Mucosa of rectum (tissue), 2 donors: Measurements from ENCODE around the gene BTN2A1.

ENCODE experiments used
- H3K27ac ChIP-seq, 2 donors: one replicate each; pipeline ENCODE4 v1.7.0; 2013; ENCODE audit warnings: inconsistent platforms in 2 of 2, low read depth in 2 of 2, low read length in 2 of 2
- H3K27me3 ChIP-seq, 2 donors: one replicate each; pipeline ENCODE4 v1.7.0; 2013; ENCODE audit warnings: low read length in 2 of 2; ENCODE audit not compliant: control insufficient read depth in 2 of 2, insufficient read depth in 2 of 2
- H3K36me3 ChIP-seq, 2 donors: one replicate each; pipeline ENCODE4 v1.7.0; 2013; ENCODE audit warnings: low read length in 2 of 2; ENCODE audit not compliant: control insufficient read depth in 2 of 2, insufficient read depth in 2 of 2
- H3K4me1 ChIP-seq, 2 donors: one replicate each; pipeline ENCODE4 v1.7.0; 2013; ENCODE audit warnings: low read length in 2 of 2, mild to moderate bottlenecking in 1 of 2; ENCODE audit not compliant: control insufficient read depth in 2 of 2, insufficient read depth in 2 of 2
- H3K4me3 ChIP-seq, 2 donors: one replicate each; pipeline ENCODE4 v1.7.0; 2013; ENCODE audit warnings: low read length in 2 of 2
- H3K9ac ChIP-seq, 2 donors: one replicate each; pipeline ENCODE4 v1.7.0; 2013; ENCODE audit warnings: low read length in 2 of 2, low read depth in 1 of 2, mild to moderate bottlenecking in 1 of 2
- H3K9me3 ChIP-seq, 2 donors: one replicate each; pipeline ENCODE4 v1.7.0; 2013; ENCODE audit warnings: low read length in 2 of 2; ENCODE audit not compliant: control insufficient read depth in 2 of 2
- donor health status: healthy.
- donor health status: Normal muscosa, but diverticular disease.

The BTN2A1 gene

DNA sequence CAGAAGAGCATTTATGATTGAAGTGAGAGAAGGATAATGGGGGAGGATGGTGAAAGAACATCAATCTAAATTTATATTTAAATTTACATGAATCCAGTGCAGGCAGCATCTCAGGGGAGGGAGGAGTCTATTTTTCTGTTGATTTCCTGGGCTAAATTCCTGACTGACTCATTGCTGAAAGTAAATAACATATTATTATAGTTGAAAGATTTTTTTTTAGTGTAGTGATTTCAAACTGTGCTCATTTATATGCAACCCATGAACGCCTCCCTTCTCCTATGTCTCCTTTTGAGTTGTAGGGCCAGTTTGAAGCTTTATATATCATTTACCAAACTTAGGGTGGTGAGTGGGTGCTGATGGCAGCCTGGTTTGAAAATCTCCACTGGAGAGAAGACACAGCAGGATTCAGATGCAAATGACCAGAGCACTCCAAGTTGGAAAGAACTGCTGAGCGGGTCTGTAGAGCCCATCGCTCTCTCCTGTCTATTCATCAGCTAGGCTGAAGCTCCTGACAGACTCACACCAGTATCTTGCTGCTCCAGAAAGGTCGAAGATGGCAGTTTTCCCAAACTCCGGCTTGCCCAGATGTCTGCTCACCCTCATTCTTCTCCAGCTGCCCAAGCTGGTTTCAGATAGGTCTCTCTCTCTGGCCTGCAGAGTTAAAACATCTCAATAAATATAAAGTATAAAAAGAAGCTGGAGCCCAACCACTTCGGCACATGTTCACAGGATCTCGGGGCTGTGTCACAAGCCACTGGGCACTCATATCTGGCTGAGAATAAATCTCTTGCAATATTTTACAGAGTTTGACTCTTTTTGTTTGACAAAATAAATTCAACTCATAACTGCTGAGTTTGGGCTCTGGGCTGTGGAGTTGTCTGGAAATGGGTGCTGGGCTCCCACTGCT is 18.3 kb downstream of the BTN2A1 start:
- H3K27ac ChIP-seq: peak overlapping the region; percentile 17 to 40
- H3K4me3 ChIP-seq: no peak overlapping the region
- H3K9me3 ChIP-seq: no peaks in the 10 kb centered on the region
- H3K9ac ChIP-seq: no peak overlapping the region
- H3K4me1 ChIP-seq: peaks cover 16 to 19% of the 10 kb centered on the region in 2 donors
- no peaks in the 10 kb centered on the region for H3K27me3 ChIP-seq
- no peaks in the 10 kb centered on the region for H3K36me3 ChIP-seq

DNA sequence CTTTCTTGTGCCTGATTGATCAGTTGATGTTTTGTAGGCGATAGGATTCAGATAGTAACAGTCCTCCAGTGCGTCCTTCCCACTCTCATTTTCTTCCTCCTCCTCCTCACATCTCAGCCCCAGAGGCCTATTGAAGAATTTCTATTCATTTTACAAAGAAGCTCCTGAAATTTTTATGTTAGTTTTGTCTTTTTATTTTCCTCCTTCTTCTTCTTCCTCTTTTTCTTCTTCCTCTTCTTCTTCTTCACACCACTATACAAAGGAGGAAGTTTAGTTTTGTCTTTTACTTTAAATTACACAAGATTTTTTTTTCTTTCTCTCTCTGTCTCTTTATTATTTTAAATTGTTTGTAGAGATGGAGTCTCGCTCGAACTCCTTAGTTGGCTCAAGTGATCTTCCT is 19.1 kb downstream of the BTN2A1 start:
- Histone ChIP-seq H3K9me3 (no peaks in the 10 kb centered on the region), H3K4me1 (peaks cover 16 to 19% of the 10 kb centered on the region in 2 donors), H3K9ac (no peak overlapping the region), H3K36me3 (no peaks in the 10 kb centered on the region), H3K27me3 (no peaks in the 10 kb centered on the region), H3K27ac (peak overlapping the region; percentile 17 to 34), H3K4me3 (no peak overlapping the region)

DNA sequence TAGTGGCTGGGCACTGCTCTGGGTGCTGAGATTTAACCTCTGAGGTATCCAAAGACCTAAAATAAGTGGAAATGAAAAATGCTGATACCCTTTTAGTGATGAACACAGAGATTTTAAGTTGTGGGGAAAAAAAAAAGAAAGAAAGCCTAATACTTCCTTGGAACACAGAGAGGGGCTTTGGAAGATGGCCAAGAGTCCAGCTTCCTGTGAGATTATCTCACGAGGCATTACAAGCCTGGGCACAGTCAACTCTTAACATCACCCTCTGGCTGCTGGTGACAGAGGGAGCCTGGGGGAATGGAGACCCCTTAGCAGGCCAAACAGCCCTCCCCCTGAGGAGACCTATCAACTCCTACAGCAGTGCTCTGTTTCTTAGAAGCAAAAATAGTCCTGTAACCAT is 19.7 kb downstream of the BTN2A1 start:
- Histone ChIP-seq H3K9ac (no peak overlapping the region), H3K27ac (peak overlapping the region; percentile 10 to 40), H3K9me3 (no peaks in the 10 kb centered on the region), H3K4me3 (no peak overlapping the region), H3K4me1 (peaks cover 16 to 19% of the 10 kb centered on the region in 2 donors), H3K27me3 (no peaks in the 10 kb centered on the region), H3K36me3 (no peaks in the 10 kb centered on the region)

DNA sequence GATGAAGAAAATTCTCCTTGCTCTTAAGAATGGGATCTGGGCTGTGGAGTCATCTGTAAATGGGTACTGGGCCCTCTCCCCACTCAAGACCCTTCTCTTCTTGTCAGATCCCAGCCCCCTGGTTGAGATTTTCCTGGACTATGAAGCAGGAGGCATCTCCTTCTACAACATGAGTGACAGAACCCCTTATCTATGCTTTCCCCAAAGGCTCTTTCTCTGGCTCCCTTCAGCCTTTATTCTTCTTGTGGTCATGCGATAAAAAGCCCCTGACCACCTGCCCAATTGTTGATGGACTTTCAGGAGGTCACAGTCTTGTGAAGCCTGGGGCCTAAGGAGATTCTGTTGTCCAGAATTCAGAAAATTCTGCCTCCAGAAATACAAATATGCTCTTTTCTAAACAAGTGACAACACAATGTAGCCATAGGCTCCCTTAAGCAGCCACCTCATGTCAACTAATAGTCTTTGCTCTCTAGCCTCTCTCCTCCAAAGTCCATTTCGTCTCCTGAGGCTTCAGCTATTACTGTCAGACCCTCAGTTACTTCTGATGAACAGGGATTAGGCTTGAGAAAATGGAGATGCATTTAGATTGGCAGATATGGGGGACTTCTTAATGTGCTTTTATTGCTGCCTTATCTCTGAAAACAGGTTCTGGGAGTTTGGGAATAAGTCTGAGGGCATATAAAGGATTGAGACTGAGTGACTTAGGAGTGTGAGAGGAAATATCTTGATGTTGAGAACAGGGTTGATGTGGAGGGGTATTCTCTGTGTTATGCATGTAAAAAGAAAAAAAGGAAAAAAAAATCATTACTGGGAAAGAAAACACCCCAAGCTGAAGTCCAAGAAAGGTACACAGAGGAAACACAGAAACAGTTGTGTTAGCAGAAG is 20.6 kb downstream of the BTN2A1 start:
- Histone ChIP-seq H3K9ac (no peak overlapping the region), H3K4me1 (peaks cover 12 to 14% of the 10 kb centered on the region in 2 donors), H3K36me3 (no peaks in the 10 kb centered on the region), H3K9me3 (no peaks in the 10 kb centered on the region), H3K4me3 (no peak overlapping the region), H3K27me3 (no peaks in the 10 kb centered on the region), H3K27ac (peak overlapping the region; percentile 10 to 40)

DNA sequence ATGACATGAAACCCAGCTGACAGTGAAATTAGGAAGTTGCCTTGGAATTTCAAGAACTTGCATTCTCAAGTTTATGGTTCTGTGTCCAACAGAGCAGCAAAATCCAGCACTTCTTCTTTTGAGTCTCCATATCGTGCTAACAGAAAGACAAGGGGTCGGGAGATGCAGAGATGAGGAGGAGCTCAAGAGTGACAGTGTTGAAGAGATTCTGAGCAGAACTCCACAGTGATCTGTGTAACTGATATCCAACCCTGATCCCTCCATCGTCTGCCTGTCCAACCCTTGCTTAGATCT is 21.2 kb downstream of the BTN2A1 start:
- peaks cover 12 to 14% of the 10 kb centered on the region in 2 donors for H3K4me1 ChIP-seq
- H3K27ac ChIP-seq: no peak overlapping the region

DNA sequence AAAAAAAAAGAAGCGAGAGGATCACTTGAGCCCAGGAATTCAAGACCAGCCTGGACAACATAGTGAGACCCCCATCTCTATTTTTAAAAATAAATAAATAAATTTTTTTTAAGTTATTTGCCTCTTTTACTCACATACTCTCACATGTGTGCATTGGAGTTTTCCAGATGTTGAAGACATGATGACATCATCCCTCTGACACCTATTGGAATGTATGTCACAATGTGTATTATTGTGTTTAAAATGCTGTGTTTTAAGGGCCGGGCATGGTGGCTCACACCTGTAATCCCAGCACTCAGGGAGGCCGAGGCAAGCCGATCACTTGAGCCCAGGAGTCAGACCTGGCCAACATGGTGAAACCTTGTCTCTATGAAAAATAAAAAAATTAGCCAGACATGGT is 24.6 kb downstream of the BTN2A1 start:
- Histone ChIP-seq H3K36me3 (no peaks in the 10 kb centered on the region), H3K27ac (no peak overlapping the region), H3K9me3 (no peaks in the 10 kb centered on the region), H3K9ac (no peak overlapping the region), H3K27me3 (no peaks in the 10 kb centered on the region), H3K4me1 (no peaks in the 10 kb centered on the region), H3K4me3 (no peak overlapping the region)

More for the DNA sequence above, 21.2 kb downstream of the BTN2A1 start:
- H3K27me3 ChIP-seq: no peaks in the 10 kb centered on the region
- H3K9ac ChIP-seq: no peak overlapping the region
- H3K9me3 ChIP-seq: no peaks in the 10 kb centered on the region
- no peaks in the 10 kb centered on the region for H3K36me3 ChIP-seq
- H3K4me3 ChIP-seq: no peak overlapping the region

DNA sequence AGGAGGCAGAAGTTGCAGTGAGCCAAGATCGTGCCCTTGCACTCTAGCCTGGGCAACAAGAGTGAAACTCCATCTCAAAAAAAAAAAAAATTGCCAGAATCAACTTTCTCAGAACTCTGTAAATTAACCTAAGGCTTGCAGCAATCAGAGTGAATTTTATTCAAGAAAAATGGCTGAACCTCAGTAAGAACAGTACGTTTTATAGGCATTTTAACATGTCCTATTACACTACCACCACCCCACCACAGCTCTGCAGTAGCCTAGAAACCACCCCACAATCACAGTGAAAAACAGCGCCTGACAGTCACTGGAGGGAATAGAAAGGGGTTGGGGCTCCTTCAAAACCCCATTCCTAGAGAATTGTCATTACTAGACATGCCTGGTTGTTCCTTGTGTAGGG is 26.0 kb downstream of the BTN2A1 start:
- H3K9ac ChIP-seq: no peak overlapping the region
- no peak overlapping the region for H3K27ac ChIP-seq
- no peak overlapping the region for H3K4me3 ChIP-seq
- peaks cover 0 to 2% of the 10 kb centered on the region in 2 donors for H3K9me3 ChIP-seq
- H3K4me1 ChIP-seq: no peaks in the 10 kb centered on the region
- no peaks in the 10 kb centered on the region for H3K27me3 ChIP-seq
- H3K36me3 ChIP-seq: no peaks in the 10 kb centered on the region

DNA sequence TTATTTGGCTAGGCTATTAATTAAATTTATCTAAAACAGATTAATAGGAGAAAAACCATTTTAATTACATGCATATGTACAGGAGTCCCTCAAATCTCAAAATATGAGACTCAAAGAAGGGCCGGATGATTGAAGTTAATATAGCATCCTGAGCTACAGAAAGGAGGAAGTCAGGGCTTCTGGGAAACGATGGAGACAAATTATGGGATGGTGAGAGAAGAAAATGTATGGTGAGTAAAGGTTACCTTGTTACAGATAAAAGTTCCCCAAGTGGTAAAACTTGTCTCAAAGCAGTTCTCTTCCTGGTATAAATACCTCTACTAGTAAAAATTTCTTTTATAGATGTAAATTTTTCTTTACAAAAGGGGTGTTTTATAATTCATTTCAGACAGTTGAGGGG is 26.4 kb downstream of the BTN2A1 start:
- no peaks in the 10 kb centered on the region for H3K4me1 ChIP-seq
- H3K27me3 ChIP-seq: no peaks in the 10 kb centered on the region
- H3K9me3 ChIP-seq: peaks cover 0 to 2% of the 10 kb centered on the region in 2 donors
- no peaks in the 10 kb centered on the region for H3K36me3 ChIP-seq
- no peak overlapping the region for H3K4me3 ChIP-seq
- H3K9ac ChIP-seq: no peak overlapping the region
- no peak overlapping the region for H3K27ac ChIP-seq

DNA sequence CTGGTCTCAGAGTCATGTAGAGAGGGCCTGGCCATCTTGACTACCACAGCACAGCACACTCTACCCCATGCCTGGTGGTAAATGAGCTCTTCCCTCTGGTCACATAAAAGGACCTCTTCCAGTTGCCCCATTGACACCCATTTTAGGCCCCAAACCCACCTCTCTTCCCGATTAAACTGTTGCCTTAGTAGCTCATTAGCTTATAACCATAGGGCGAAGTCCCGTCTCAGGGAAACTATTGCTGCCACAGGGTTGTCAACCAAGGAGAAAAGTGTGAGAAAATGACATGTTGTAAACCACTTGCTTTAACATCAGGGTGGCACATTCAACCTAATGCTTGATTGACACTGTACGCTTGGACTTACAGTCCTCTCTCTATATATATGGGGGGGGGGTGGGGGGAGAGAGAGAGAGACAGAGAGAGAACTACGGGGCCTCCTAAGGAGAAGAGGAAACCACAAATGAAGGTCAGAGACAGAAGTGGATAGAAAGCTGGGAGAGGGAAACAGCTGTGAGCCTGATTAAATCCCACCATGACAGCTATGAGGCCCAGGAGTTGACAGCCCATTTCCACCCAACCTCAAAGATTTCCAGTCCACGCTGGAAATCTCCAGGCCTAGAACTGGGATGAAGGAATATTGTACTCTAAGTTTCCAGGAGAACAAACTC is 27.5 kb downstream of the BTN2A1 start:
- Histone ChIP-seq H3K9ac (no peak overlapping the region), H3K36me3 (no peaks in the 10 kb centered on the region), H3K27ac (no peak overlapping the region), H3K9me3 (peaks cover 0 to 2% of the 10 kb centered on the region in 2 donors), H3K4me3 (no peak overlapping the region), H3K27me3 (no peaks in the 10 kb centered on the region), H3K4me1 (no peaks in the 10 kb centered on the region)

DNA sequence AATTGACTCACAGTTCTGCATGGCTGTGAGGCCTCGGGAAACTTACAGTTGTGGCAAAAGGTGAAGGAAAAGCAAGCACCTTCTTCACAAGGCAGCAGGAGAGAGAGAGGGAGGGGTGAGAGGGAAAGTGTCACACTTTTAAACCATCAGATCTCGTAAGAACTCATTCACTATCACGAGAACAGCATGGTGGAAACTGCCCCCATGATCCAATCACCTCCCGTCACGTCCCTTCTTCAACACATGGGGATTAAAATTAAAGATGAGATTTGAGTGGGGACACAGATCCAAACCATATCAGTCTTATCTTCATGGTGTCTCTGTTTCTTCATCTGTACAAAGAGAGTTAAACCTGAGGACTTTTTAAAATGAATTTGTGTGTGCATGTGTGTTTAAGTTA is 28.6 kb downstream of the BTN2A1 start:
- Histone ChIP-seq H3K9ac (no peak overlapping the region), H3K27me3 (no peaks in the 10 kb centered on the region), H3K4me3 (no peak overlapping the region), H3K36me3 (no peaks in the 10 kb centered on the region), H3K9me3 (peaks cover 0 to 2% of the 10 kb centered on the region in 2 donors), H3K27ac (no peak overlapping the region), H3K4me1 (no peaks in the 10 kb centered on the region)
